DOHH2 (cell line): ENCODE measurements around the gene KCNC1.

ENCODE experiments used
- EZH2phosphoT487 ChIP-seq: fragments of 200-600 bp; sonication (generic); IDR thresholded peaks from 2 replicates; pipeline ENCODE4 v1.6.1; 2017; ENCODE audit warnings: borderline replicate concordance, mild to moderate bottlenecking, antibody characterized with exemption, low read length, moderate library complexity, mixed read lengths
- TF ChIP-seq, protein P1 (sequence below): fragments of 200-600 bp; sonication (generic); IDR thresholded peaks from one replicate; pipeline ENCODE4 v1.5.1; 2014; ENCODE audit warnings: antibody characterized with exemption, mild to moderate bottlenecking, low read depth, low read length; ENCODE audit not compliant: poor library complexity, severe bottlenecking

DNA sequence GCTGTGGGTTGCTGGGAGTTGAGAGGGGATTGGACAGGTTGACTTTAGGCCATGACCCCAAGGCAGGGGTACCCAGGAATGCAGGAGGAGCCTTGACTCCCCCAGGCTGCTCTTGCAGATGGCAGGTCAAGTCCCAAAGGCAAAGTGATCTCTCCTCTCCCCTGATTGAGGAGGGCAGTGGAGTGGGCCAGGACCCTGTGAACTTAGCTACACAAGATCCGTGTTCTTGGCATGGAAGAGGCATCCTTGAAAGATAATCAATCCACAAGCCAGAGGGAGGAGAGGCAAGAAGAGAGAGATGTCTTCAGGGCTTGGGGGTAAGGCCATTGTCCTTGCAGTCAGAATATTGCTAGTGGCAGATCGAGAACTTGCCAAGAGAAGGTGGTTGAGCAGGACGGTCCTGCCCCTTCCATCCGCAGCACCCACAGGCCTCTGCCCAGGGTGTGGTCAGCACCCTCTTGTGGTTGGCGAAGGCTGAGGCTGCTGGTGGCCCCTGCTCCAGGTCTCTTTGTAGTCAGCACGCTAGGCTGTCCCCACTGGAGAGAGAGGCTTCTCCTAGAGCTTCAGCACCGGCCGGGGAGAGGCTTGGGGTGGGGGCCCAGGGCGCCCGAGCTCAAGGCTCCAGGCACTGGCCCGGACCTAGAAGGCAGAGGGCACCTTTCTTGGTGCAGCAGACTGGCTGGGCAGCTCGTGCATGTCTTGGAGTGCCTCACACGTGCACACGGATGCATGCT is 45.4 kb downstream of the KCNC1 start:
- TF ChIP-seq, protein P1, sequence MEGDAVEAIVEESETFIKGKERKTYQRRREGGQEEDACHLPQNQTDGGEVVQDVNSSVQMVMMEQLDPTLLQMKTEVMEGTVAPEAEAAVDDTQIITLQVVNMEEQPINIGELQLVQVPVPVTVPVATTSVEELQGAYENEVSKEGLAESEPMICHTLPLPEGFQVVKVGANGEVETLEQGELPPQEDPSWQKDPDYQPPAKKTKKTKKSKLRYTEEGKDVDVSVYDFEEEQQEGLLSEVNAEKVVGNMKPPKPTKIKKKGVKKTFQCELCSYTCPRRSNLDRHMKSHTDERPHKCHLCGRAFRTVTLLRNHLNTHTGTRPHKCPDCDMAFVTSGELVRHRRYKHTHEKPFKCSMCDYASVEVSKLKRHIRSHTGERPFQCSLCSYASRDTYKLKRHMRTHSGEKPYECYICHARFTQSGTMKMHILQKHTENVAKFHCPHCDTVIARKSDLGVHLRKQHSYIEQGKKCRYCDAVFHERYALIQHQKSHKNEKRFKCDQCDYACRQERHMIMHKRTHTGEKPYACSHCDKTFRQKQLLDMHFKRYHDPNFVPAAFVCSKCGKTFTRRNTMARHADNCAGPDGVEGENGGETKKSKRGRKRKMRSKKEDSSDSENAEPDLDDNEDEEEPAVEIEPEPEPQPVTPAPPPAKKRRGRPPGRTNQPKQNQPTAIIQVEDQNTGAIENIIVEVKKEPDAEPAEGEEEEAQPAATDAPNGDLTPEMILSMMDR, result no peak
- TF ChIP-seq EZH2phosphoT487, result no peak
